Astrocyte (in vitro differentiated cells and primary cell): ENCODE data around the gene C9orf152. TPM values are rescaled to one million over a fixed set of nuclear protein-coding genes. Genes with fewer than 3 reads are reported as not detected.
"Not testable (repeated sequence)": the region's sequence is repeated elsewhere in the genome, so short reads cannot be mapped to it uniquely, and the experiment has no call there.

Experiments
- DNase-seq: peaks from one replicate; pipeline ENCODE4 v3.0.0-alpha.2; 2010; ENCODE audit warnings: low read depth
- FAIRE-seq: peaks from 2 replicates; lab custom pipeline; 2011; peaks lifted over from hg19 to GRCh38; lab: Jason Lieb, UNC
- H2AFZ ChIP-seq: 2 replicates; pipeline ENCODE4 v1.6.0; 2012; ENCODE audit warnings: low read depth, low read length, inconsistent platforms
- H3K27ac ChIP-seq: 2 replicates; pipeline ENCODE4 v1.5.1; 2011; ENCODE audit warnings: low read depth, low read length, inconsistent platforms
- H3K27me3 ChIP-seq: 2 replicates; pipeline ENCODE4 v1.6.0; 2011; ENCODE audit warnings: low read length, inconsistent platforms; ENCODE audit not compliant: insufficient read depth
- H3K36me3 ChIP-seq: 2 replicates; pipeline ENCODE4 v1.5.1; 2011; ENCODE audit warnings: low read length, inconsistent platforms; ENCODE audit not compliant: insufficient read depth
- H3K4me1 ChIP-seq: 2 replicates; pipeline ENCODE4 v1.5.1; 2011; ENCODE audit warnings: low read length, inconsistent platforms; ENCODE audit not compliant: insufficient read depth
- H3K4me2 ChIP-seq: 2 replicates; pipeline ENCODE4 v1.6.0; 2012; ENCODE audit warnings: low read length, inconsistent platforms
- H3K4me3 ChIP-seq: 2 replicates; pipeline ENCODE4 v1.5.1; 2011; ENCODE audit warnings: low read depth, mild to moderate bottlenecking, low read length, inconsistent platforms; ENCODE audit not compliant: insufficient read depth
- H3K79me2 ChIP-seq: 2 replicates; pipeline ENCODE4 v1.6.0; 2012; ENCODE audit warnings: mild to moderate bottlenecking, low read length, inconsistent platforms; ENCODE audit not compliant: insufficient read depth
- H3K9ac ChIP-seq: 2 replicates; pipeline ENCODE4 v1.6.0; 2012; ENCODE audit warnings: mild to moderate bottlenecking, low read length, inconsistent platforms
- H3K9me3 ChIP-seq: 2 replicates; pipeline ENCODE4 v1.5.1; 2012; ENCODE audit warnings: low read depth, mild to moderate bottlenecking, low read length, inconsistent platforms; ENCODE audit not compliant: insufficient read depth
- H4K20me1 ChIP-seq: 2 replicates; pipeline ENCODE4 v1.6.0; 2012; ENCODE audit warnings: low read length, inconsistent platforms; ENCODE audit not compliant: insufficient read depth
- H3K27ac Mint-ChIP-seq: one replicate; pipeline ENCODE4 v1.8.0; 2021; ENCODE audit warnings: mild to moderate bottlenecking, mixed read lengths; ENCODE audit not compliant: unreplicated experiment
- H3K27me3 Mint-ChIP-seq: one replicate; pipeline ENCODE4 v1.8.0; 2021; ENCODE audit warnings: low read depth, mixed read lengths; ENCODE audit not compliant: unreplicated experiment
- H3K36me3 Mint-ChIP-seq: one replicate; pipeline ENCODE4 v1.8.0; 2021; ENCODE audit warnings: low read depth, mixed read lengths; ENCODE audit not compliant: unreplicated experiment
- H3K4me1 Mint-ChIP-seq: one replicate; pipeline ENCODE4 v1.8.0; 2021; ENCODE audit warnings: low read depth, mixed read lengths; ENCODE audit not compliant: unreplicated experiment
- H3K4me3 Mint-ChIP-seq: one replicate; pipeline ENCODE4 v1.8.0; 2021; ENCODE audit warnings: mild to moderate bottlenecking, moderate library complexity, mixed read lengths; ENCODE audit not compliant: unreplicated experiment
- H3K9me3 Mint-ChIP-seq: one replicate; pipeline ENCODE4 v1.8.0; 2021; ENCODE audit warnings: mild to moderate bottlenecking, mixed read lengths; ENCODE audit not compliant: unreplicated experiment
- CTCF ChIP-seq: IDR thresholded peaks from 2 replicates; pipeline ENCODE4 v1.5.1; 2011; ENCODE audit warnings: low read depth, mild to moderate bottlenecking, inconsistent platforms, low read length, moderate library complexity; ENCODE audit not compliant: insufficient read depth
- EZH2 ChIP-seq: IDR thresholded peaks from 2 replicates; pipeline ENCODE4 v1.6.1; 2012; ENCODE audit warnings: mild to moderate bottlenecking, low read length, inconsistent platforms; ENCODE audit not compliant: insufficient read depth
- total RNA-seq: library from RNA; stranded (reverse); gene quantifications from 2 replicates; pipeline ENCODE4 v1.2.1, GENCODE V29; 2021

C9orf152 gene
- total RNA-seq, 1 donor from 2014 or later, result 0.07 TPM

GRCh38 chr9:110197330-110198187 is 10.4 kb downstream of the C9orf152 start:
- Histone ChIP-seq H2AFZ (no peak overlapping the region), H3K4me1 (peaks cover 3% of the 10 kb centered on the region), H3K4me2 (no peak overlapping the region), H4K20me1 (no peaks in the 10 kb centered on the region), H3K9ac (no peak overlapping the region), H3K27me3 (peaks cover 2% of the 10 kb centered on the region), H3K27ac (no peak overlapping the region), H3K4me3 (no peak overlapping the region), H3K36me3 (no peaks in the 10 kb centered on the region), H3K9me3 (no peaks in the 10 kb centered on the region), H3K79me2 (no peaks in the 10 kb centered on the region)
- DNase-seq (no peak), FAIRE-seq (no peak)
- H3K4me3 Mint-ChIP-seq, result no peak overlapping the region
- peaks cover 8% of the 10 kb centered on the region for H3K4me1 Mint-ChIP-seq
- TF ChIP-seq CTCF (no peak), EZH2 (no peak)
- peaks cover 19% of the 10 kb centered on the region for H3K27me3 Mint-ChIP-seq
- no peak overlapping the region for H3K27ac Mint-ChIP-seq
- H3K9me3 Mint-ChIP-seq, result no peaks in the 10 kb centered on the region
- H3K36me3 Mint-ChIP-seq, result no peaks in the 10 kb centered on the region

GRCh38 chr9:110196084-110196499 is 11.9 kb downstream of the C9orf152 start:
- not testable (repeated sequence) for H2AFZ ChIP-seq, H4K20me1 ChIP-seq, H3K9me3 Mint-ChIP-seq, H3K4me3 Mint-ChIP-seq, FAIRE-seq, H3K4me3 ChIP-seq, DNase-seq, H3K27me3 ChIP-seq, H3K27ac Mint-ChIP-seq, H3K36me3 Mint-ChIP-seq, H3K4me1 Mint-ChIP-seq, H3K36me3 ChIP-seq, H3K9ac ChIP-seq, H3K27me3 Mint-ChIP-seq, H3K4me1 ChIP-seq, H3K79me2 ChIP-seq, H3K27ac ChIP-seq, H3K9me3 ChIP-seq, H3K4me2 ChIP-seq

- Histone ChIP-seq H3K4me2 (peak overlapping the region; percentile 18), H3K79me2 (no peaks in the 10 kb centered on the region), H3K4me1 (peaks cover 4% of the 10 kb centered on the region), H3K4me3 (no peak overlapping the region), H3K9ac (no peak overlapping the region), H2AFZ (no peak overlapping the region), H3K9me3 (no peaks in the 10 kb centered on the region), H3K27me3 (no peaks in the 10 kb centered on the region), H3K36me3 (no peaks in the 10 kb centered on the region), H4K20me1 (no peaks in the 10 kb centered on the region), H3K27ac (no peak overlapping the region)
- no peak for FAIRE-seq
- peak overlapping the region; percentile 93 for H3K27ac Mint-ChIP-seq
- peak; percentile 88 for DNase-seq
- H3K36me3 Mint-ChIP-seq, result no peaks in the 10 kb centered on the region
- H3K4me3 Mint-ChIP-seq, result no peak overlapping the region
- TF ChIP-seq EZH2 (no peak), CTCF (no peak)
- peaks cover 10% of the 10 kb centered on the region for H3K4me1 Mint-ChIP-seq
- no peaks in the 10 kb centered on the region for H3K27me3 Mint-ChIP-seq
- no peaks in the 10 kb centered on the region for H3K9me3 Mint-ChIP-seq
Measured at GRCh38 chr9:110192531-110193261, 15.3 kb downstream of the C9orf152 start.
